AG08395 (cell line): Measurements from ENCODE around the gene KCNK10.

Source experiments
- DNase-seq: peaks from one replicate; pipeline ENCODE4 v3.0.0; 2012; ENCODE audit warnings: mixed read lengths, low spot score

KCNK10 gene

GRCh38 chr14:88225721-88226120, 97.3 kb downstream of the KCNK10 start:
- no peak for DNase-seq

- DNase-seq = no peak
Observed at GRCh38 chr14:88218119-88218915, 104.8 kb downstream of the KCNK10 start.

- DNase-seq = no peak
Observed at GRCh38 chr14:88212691-88213090, 110.4 kb downstream of the KCNK10 start.

GRCh38 chr14:88210426-88210825, 112.6 kb downstream of the KCNK10 start:
- DNase-seq = no peak

- no peak for DNase-seq
Observed at GRCh38 chr14:88209273-88209672, 113.8 kb downstream of the KCNK10 start.

- no peak for DNase-seq
Observed at GRCh38 chr14:88208858-88209257, 114.2 kb downstream of the KCNK10 start.

- DNase-seq = no peak
Observed at GRCh38 chr14:88204221-88204620, 118.8 kb downstream of the KCNK10 start.

GRCh38 chr14:88203291-88203690, 119.8 kb downstream of the KCNK10 start:
- no peak for DNase-seq

GRCh38 chr14:88202286-88202685, 120.8 kb downstream of the KCNK10 start:
- no peak for DNase-seq

GRCh38 chr14:88201851-88202250, 121.2 kb downstream of the KCNK10 start:
- no peak for DNase-seq

- DNase-seq = no peak
Observed at GRCh38 chr14:88199882-88200281, 123.2 kb downstream of the KCNK10 start.

GRCh38 chr14:88198446-88198845, 124.6 kb downstream of the KCNK10 start:
- DNase-seq = no peak

GRCh38 chr14:88196925-88197324, 126.1 kb downstream of the KCNK10 start:
- DNase-seq = no peak

GRCh38 chr14:88196116-88196890, 126.8 kb downstream of the KCNK10 start:
- no peak for DNase-seq

- DNase-seq = no peak
Observed at GRCh38 chr14:88195676-88196075, 127.4 kb downstream of the KCNK10 start.

- no peak for DNase-seq
Observed at GRCh38 chr14:88194531-88194930, 128.5 kb downstream of the KCNK10 start.

GRCh38 chr14:88191605-88192004, 131.5 kb downstream of the KCNK10 start:
- no peak for DNase-seq

GRCh38 chr14:88189417-88190191, 133.5 kb downstream of the KCNK10 start:
- peak; percentile 78 for DNase-seq

- DNase-seq = no peak
Observed at GRCh38 chr14:88188745-88189416, 134.2 kb downstream of the KCNK10 start.

GRCh38 chr14:88185843-88186242, 137.2 kb downstream of the KCNK10 start:
- no peak for DNase-seq

- no peak for DNase-seq
Observed at GRCh38 chr14:88184956-88185355, 138.1 kb downstream of the KCNK10 start.

GRCh38 chr14:88181072-88181471, 142.0 kb downstream of the KCNK10 start:
- no peak for DNase-seq
